ENCODE data around the gene FUT8. TPM values are rescaled to one million over a fixed set of nuclear protein-coding genes. Genes with fewer than 3 reads are reported as not detected.

FUT8 gene
- total and polyA plus RNA-seq, 4 donors: 53.5 to 198 (median 66.0) TPM

DNA sequence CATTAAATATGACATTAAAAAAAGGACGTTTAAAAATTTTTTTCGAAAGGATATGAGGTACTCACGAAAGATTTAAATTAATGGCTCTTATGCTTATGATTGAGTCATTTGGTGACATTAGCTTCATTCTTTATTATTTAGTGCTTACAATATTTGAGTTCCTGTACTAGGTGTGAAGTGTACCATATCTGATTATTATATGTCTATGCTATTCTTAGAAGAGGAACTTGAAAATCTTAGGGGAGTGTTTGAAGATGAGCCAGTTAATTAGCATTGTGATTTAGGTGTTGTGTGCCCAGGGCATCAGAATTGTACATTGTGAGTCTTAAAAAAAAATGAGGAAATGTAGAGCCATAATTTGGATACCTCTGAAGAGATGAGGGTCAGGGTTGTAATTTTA, 118.6 kb downstream of the FUT8 start:
- H3K36me3 ChIP-seq (ENCODE audit: control insufficient read depth, insufficient read depth, low read length): no peaks in the 10 kb centered on the region
- DNase-seq (ENCODE audit: low read depth in 4 of 6, low spot score in 6 of 6): no peak
- H3K9me3 ChIP-seq (ENCODE audit: control insufficient read depth, insufficient read depth, low read length): peaks cover 15% of the 10 kb centered on the region
- no CpG with 5 or more reads among the region's 3 CpGs for WGBS (ENCODE audit: insufficient coverage)
- H3K4me1 ChIP-seq (ENCODE audit: control insufficient read depth, insufficient read depth, low read length): no peaks in the 10 kb centered on the region
- H3K27me3 ChIP-seq (ENCODE audit: control insufficient read depth, insufficient read depth, low read length): no peaks in the 10 kb centered on the region
- H3K27ac ChIP-seq (ENCODE audit: low read depth, low read length): no peak overlapping the region
- no peak overlapping the region for H3K4me3 ChIP-seq (ENCODE audit: low read depth, low read length)

DNA sequence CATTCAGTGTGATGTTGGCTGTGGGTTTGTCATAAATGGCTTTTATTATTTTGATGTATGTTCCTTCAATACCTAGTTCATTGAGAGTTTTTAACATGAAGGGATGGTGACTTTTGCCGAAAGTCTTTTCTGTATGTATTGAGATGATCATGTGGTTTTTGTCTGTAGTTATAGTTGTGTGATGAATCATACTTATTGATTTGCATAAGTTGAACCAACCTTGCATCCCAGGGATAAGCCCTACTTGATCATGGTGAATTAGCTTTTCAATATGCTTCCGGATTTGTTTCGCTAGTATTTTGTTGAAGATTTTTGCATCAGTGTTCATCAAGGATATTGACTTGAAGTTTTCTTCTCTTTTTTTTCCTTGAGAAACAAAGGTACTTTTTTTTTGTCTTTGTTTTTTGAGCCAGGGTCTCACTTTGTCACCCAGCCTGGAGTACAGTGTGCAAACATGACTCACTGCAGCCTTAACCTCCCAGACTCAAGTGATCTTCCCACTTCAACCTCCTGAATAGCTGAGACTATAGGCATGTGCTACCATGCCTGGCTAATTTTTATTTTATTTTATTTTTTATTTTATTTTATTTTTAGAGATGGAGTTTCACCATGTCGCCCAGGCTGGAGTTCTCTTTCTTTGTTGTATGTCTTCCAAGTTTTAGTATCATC, 121.3 kb downstream of the FUT8 start:
- WGBS (ENCODE audit: insufficient coverage): no CpG with 5 or more reads among the region's 4 CpGs
- H3K36me3 ChIP-seq (ENCODE audit: control insufficient read depth, insufficient read depth, low read length): no peaks in the 10 kb centered on the region
- H3K4me3 ChIP-seq (ENCODE audit: low read depth, low read length): no peak overlapping the region
- no peak for DNase-seq (ENCODE audit: low read depth in 4 of 6, low spot score in 6 of 6)
- H3K27me3 ChIP-seq (ENCODE audit: control insufficient read depth, insufficient read depth, low read length): no peaks in the 10 kb centered on the region
- H3K27ac ChIP-seq (ENCODE audit: low read depth, low read length): no peak overlapping the region
- peaks cover 7% of the 10 kb centered on the region for H3K9me3 ChIP-seq (ENCODE audit: control insufficient read depth, insufficient read depth, low read length)
- no peaks in the 10 kb centered on the region for H3K4me1 ChIP-seq (ENCODE audit: control insufficient read depth, insufficient read depth, low read length)

DNA sequence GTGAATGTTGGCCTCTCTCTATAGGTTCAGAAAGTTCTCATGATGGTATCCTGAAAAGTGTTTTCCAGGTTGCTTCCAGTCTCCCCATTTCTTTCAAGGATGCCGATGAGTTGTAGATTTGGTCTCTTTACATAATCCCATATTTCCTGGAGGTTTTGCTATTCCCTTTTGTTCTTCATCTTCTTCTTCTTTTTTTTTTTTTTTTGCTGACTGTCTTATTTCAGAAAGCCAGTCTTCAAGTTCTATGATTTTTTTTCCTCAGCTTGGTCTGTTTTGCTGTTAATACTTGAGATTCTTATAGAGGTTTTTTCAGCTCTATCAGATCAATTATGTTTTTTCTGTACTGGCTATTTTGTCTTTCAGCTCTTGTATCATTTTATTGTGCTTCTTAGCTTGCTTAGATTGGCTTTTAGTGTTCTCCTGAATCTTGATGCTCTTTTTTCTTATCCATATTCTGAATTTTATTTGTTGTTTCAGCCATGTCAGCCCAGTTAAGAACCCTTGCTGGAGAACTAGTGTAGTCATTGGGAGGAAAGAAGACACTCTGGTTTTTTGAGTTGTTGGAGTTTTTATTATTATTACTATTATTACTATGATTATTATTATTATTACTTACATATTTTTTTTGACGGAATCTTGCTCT, 124.4 kb downstream of the FUT8 start:
- DNase-seq (ENCODE audit: low read depth in 4 of 6, low spot score in 6 of 6): no peak
- Histone ChIP-seq H3K36me3 (ENCODE audit: control insufficient read depth, insufficient read depth, low read length) (no peaks in the 10 kb centered on the region), H3K27me3 (ENCODE audit: control insufficient read depth, insufficient read depth, low read length) (no peaks in the 10 kb centered on the region), H3K4me3 (ENCODE audit: low read depth, low read length) (no peak overlapping the region), H3K27ac (ENCODE audit: low read depth, low read length) (no peak overlapping the region), H3K4me1 (ENCODE audit: control insufficient read depth, insufficient read depth, low read length) (no peaks in the 10 kb centered on the region), H3K9me3 (ENCODE audit: control insufficient read depth, insufficient read depth, low read length) (peaks cover 9% of the 10 kb centered on the region)
- WGBS (ENCODE audit: insufficient coverage): no CpG with 5 or more reads among the region's 2 CpGs

DNA sequence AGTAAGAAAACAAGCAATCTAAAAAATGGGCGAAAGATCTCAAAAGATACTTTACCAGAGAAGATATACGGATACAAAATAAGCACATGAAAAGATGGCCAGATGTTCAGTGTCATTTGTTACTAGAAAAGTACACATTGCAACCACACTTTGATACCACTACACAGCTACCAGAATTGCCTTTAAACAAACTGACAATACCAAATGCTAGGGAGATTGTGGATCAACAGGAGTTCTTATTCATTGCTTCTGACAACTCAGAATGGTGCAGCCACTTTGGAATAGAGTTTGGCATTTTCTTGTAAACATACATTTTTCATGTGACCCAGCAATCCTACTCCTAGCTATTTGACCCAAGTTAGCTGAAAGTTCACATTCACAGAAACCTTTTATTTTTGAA, 136.3 kb downstream of the FUT8 start:
- Histone ChIP-seq H3K4me1 (ENCODE audit: control insufficient read depth, insufficient read depth, low read length) (no peaks in the 10 kb centered on the region), H3K27ac (ENCODE audit: low read depth, low read length) (no peak overlapping the region), H3K4me3 (ENCODE audit: low read depth, low read length) (no peak overlapping the region), H3K36me3 (ENCODE audit: control insufficient read depth, insufficient read depth, low read length) (no peaks in the 10 kb centered on the region), H3K27me3 (ENCODE audit: control insufficient read depth, insufficient read depth, low read length) (no peaks in the 10 kb centered on the region), H3K9me3 (ENCODE audit: control insufficient read depth, insufficient read depth, low read length) (no peaks in the 10 kb centered on the region)
- WGBS (ENCODE audit: insufficient coverage): no CpG with 5 or more reads among the region's 2 CpGs
- peak in 1 of 6 donors; percentile 11 for DNase-seq (ENCODE audit: low read depth in 4 of 6, low spot score in 6 of 6)

DNA sequence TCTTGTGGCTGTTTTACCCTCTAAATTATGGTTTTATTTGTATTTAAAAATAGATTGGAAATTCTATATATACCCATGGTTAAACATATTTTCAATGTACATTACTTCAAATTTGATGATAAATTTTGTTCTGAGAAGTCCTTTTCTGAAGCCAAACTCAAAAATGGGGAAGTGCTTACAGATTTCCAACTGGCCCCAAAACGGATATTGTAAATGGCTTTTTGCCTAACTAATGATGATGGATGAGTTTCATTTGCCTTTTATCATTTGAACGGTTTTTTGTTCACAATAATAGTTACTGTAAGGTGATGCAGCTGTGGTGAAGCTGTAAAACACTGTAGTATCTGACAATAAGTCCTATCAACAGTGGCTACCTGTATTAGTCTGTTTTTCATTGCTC, 136.9 kb downstream of the FUT8 start:
- WGBS (ENCODE audit: insufficient coverage): 17% methylated on average over 1 of the region's 2 CpGs
- Histone ChIP-seq H3K4me3 (ENCODE audit: low read depth, low read length) (no peak overlapping the region), H3K4me1 (ENCODE audit: control insufficient read depth, insufficient read depth, low read length) (no peaks in the 10 kb centered on the region), H3K27me3 (ENCODE audit: control insufficient read depth, insufficient read depth, low read length) (no peaks in the 10 kb centered on the region), H3K36me3 (ENCODE audit: control insufficient read depth, insufficient read depth, low read length) (no peaks in the 10 kb centered on the region), H3K9me3 (ENCODE audit: control insufficient read depth, insufficient read depth, low read length) (no peaks in the 10 kb centered on the region), H3K27ac (ENCODE audit: low read depth, low read length) (no peak overlapping the region)
- no peak for DNase-seq (ENCODE audit: low read depth in 4 of 6, low spot score in 6 of 6)

DNA sequence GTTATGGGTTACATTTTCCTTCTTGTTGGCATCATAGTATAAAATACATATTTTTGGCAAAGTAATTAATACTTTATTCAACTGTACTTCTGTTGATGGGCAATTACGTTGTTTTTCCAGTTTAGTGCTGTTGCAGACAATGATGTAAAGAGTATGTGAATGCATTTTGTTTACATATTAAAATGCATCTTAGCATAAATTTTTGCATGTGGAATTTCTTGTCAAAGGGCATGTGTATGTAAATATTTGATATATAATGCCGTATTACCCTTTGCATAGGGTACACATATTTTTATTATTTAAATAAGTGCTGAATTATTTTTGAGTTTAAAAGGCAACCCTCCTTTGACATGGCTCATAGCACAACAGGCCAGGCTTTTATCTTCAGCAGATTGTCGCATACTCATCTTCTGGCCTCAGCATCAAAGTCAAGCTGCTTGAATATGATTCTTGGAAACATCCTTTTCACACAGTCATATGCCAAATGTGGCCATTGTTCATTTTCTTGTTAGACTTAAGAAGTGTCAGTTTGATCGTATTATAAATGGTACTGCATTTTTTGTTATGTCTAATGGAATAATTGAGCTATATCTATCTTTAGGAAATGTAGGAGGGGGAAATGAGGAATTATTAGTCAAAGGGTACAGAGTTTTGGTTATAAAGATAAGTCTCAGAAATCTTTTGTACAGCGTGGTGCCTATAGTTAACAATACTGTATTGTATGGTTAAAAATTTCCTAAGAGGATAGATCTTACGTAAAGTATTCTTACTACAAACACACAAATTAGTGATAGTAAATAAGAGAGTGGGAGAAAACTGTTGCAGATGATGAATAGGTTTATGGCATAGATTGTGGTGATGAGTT, 138.5 kb downstream of the FUT8 start:
- Histone ChIP-seq H3K4me3 (ENCODE audit: low read depth, low read length) (no peak overlapping the region), H3K27me3 (ENCODE audit: control insufficient read depth, insufficient read depth, low read length) (no peaks in the 10 kb centered on the region), H3K4me1 (ENCODE audit: control insufficient read depth, insufficient read depth, low read length) (no peaks in the 10 kb centered on the region), H3K36me3 (ENCODE audit: control insufficient read depth, insufficient read depth, low read length) (no peaks in the 10 kb centered on the region), H3K9me3 (ENCODE audit: control insufficient read depth, insufficient read depth, low read length) (no peaks in the 10 kb centered on the region), H3K27ac (ENCODE audit: low read depth, low read length) (no peak overlapping the region)
- peak in 1 of 6 donors; percentile 28 for DNase-seq (ENCODE audit: low read depth in 4 of 6, low spot score in 6 of 6)
- 67% methylated on average over 1 of the region's 6 CpGs for whole genome bisulfite sequencing (ENCODE audit: insufficient coverage)

DNA sequence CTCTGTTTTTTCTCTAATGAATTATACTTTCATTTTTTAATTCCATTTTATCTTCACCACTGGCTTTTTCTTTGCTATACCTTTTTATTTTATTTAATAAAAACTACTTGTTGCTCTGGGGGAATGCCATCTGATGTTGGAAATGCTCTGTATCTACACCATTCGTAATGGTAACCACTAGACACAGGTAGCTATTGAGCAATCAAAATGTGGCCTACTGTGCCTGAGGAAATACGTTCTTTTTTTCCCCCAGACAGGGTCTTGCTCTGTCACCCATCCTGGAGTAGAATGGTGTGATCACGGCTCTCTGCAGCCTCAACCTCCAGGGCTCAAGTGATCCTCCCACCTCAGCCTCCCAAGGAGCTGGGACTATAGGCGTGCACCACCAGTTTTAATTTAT, 140.2 kb downstream of the FUT8 start:
- Histone ChIP-seq H3K4me1 (ENCODE audit: control insufficient read depth, insufficient read depth, low read length) (no peaks in the 10 kb centered on the region), H3K4me3 (ENCODE audit: low read depth, low read length) (no peak overlapping the region), H3K36me3 (ENCODE audit: control insufficient read depth, insufficient read depth, low read length) (no peaks in the 10 kb centered on the region), H3K27me3 (ENCODE audit: control insufficient read depth, insufficient read depth, low read length) (no peaks in the 10 kb centered on the region), H3K27ac (ENCODE audit: low read depth, low read length) (no peak overlapping the region), H3K9me3 (ENCODE audit: control insufficient read depth, insufficient read depth, low read length) (no peaks in the 10 kb centered on the region)
- DNase-seq (ENCODE audit: low read depth in 4 of 6, low spot score in 6 of 6): no peak
- 100% methylated on average over 1 of the region's 4 CpGs for WGBS (ENCODE audit: insufficient coverage)

DNA sequence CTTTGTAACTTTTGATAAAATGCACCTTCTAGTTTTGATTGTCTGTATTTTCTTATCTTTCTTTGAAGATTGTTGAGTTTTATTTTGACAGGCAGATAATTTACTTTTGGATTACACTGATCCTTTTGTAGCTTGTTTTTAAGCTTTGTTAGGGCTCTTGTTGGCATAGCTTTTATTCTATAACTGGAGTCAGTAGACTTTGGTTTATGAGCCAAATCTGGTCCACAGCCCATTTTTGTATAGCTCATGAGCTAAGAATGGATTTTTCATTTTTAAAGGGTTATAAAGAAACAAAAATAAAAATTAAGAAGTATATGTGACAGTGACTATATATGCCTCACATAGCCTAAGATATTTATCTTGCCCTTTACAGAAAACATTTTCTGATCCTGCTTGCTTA, 142.3 kb downstream of the FUT8 start:
- Histone ChIP-seq H3K27me3 (ENCODE audit: control insufficient read depth, insufficient read depth, low read length) (no peaks in the 10 kb centered on the region), H3K27ac (ENCODE audit: low read depth, low read length) (no peak overlapping the region), H3K4me1 (ENCODE audit: control insufficient read depth, insufficient read depth, low read length) (no peaks in the 10 kb centered on the region), H3K4me3 (ENCODE audit: low read depth, low read length) (no peak overlapping the region), H3K9me3 (ENCODE audit: control insufficient read depth, insufficient read depth, low read length) (no peaks in the 10 kb centered on the region), H3K36me3 (ENCODE audit: control insufficient read depth, insufficient read depth, low read length) (no peaks in the 10 kb centered on the region)
- DNase-seq (ENCODE audit: low read depth in 4 of 6, low spot score in 6 of 6): peak in 1 of 6 donors; percentile 29

DNA sequence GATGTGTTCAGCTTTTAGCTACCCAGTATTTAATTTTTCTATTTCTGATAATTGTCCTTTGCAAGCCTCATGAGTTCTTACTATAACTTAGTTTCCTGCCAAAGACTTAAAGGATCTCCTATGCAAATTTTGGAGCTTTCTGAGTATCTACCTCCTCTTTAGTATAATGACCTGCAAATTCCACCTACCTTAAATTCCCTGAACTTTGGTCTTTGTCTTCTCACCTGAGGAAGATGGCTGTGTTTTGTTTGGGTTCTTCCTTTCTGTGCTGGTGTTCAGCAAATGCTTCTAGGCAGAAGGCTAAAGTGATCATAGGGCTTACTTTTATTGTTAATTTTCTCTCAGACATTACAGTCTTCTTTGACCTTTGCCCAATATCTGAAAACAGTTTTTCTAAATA, 142.8 kb downstream of the FUT8 start:
- Histone ChIP-seq H3K9me3 (ENCODE audit: control insufficient read depth, insufficient read depth, low read length) (no peaks in the 10 kb centered on the region), H3K27ac (ENCODE audit: low read depth, low read length) (no peak overlapping the region), H3K4me3 (ENCODE audit: low read depth, low read length) (no peak overlapping the region), H3K4me1 (ENCODE audit: control insufficient read depth, insufficient read depth, low read length) (no peaks in the 10 kb centered on the region), H3K27me3 (ENCODE audit: control insufficient read depth, insufficient read depth, low read length) (no peaks in the 10 kb centered on the region), H3K36me3 (ENCODE audit: control insufficient read depth, insufficient read depth, low read length) (no peaks in the 10 kb centered on the region)
- DNase-seq (ENCODE audit: low read depth in 4 of 6, low spot score in 6 of 6): no peak
